Fibroblast of lung (primary cell): ENCODE results near the gene VPS13D. TPM values are rescaled to one million over a fixed set of nuclear protein-coding genes. Genes with fewer than 3 reads are reported as not detected.

Source experiments
- DNase-seq, 2 donors: peaks; one replicate each; pipeline versions ENCODE4 v3.0.0 to v3.0.0-alpha.2; 2010; ENCODE audit warnings: low read depth in 2 of 2
- H2AFZ ChIP-seq: 2 replicates; pipeline ENCODE4 v1.5.1; 2012; ENCODE audit warnings: low read length, control low read depth, inconsistent platforms
- H3K27ac ChIP-seq: 2 replicates; pipeline ENCODE4 v1.5.1; 2011; ENCODE audit warnings: low read length, control low read depth; ENCODE audit not compliant: insufficient read depth
- H3K27me3 ChIP-seq: 2 replicates; pipeline ENCODE4 v1.5.1; 2011; ENCODE audit warnings: mild to moderate bottlenecking, low read length; ENCODE audit not compliant: control insufficient read depth, insufficient read depth
- H3K36me3 ChIP-seq: 2 replicates; pipeline ENCODE4 v1.5.1; 2011; ENCODE audit warnings: low read length; ENCODE audit not compliant: control insufficient read depth, insufficient read depth
- H3K4me1 ChIP-seq: 2 replicates; pipeline ENCODE4 v1.5.1; 2011; ENCODE audit warnings: low read length; ENCODE audit not compliant: control insufficient read depth, insufficient read depth; ENCODE audit errors: extremely low read depth
- H3K4me2 ChIP-seq: 2 replicates; pipeline ENCODE4 v1.5.1; 2011; ENCODE audit warnings: low read length, control low read depth; ENCODE audit not compliant: insufficient read depth; ENCODE audit errors: extremely low read depth
- H3K4me3 ChIP-seq, 4 experiments: fragments of 200-600 bp in 1 of 4; sonication (generic) in 1 of 4; replicated peaks in 1 of 4; 2 replicates each; pipeline ENCODE4 v1.5.1; 2011 to 2016; ENCODE audit warnings: low read length in 4 of 4, low read depth in 3 of 4, mild to moderate bottlenecking in 3 of 4, control low read depth in 2 of 4, inconsistent platforms in 1 of 4, mixed read lengths in 1 of 4; ENCODE audit not compliant: insufficient read depth in 1 of 4; ENCODE audit errors: control extremely low read depth in 1 of 4
- H3K79me2 ChIP-seq: 2 replicates; pipeline ENCODE4 v1.5.1; 2012; ENCODE audit warnings: mild to moderate bottlenecking, low read length, inconsistent platforms; ENCODE audit not compliant: control insufficient read depth, insufficient read depth
- H3K9ac ChIP-seq: 2 replicates; pipeline ENCODE4 v1.5.1; 2011; ENCODE audit warnings: mild to moderate bottlenecking, low read length, control low read depth; ENCODE audit not compliant: insufficient read depth
- H3K9me3 ChIP-seq: 2 replicates; pipeline ENCODE4 v1.5.1; 2012; ENCODE audit warnings: low read depth, low read length; ENCODE audit not compliant: control insufficient read depth, insufficient read depth
- H4K20me1 ChIP-seq: 2 replicates; pipeline ENCODE4 v1.5.1; 2011; ENCODE audit warnings: low read length; ENCODE audit not compliant: control insufficient read depth, insufficient read depth; ENCODE audit errors: extremely low read depth
- CTCF ChIP-seq, 2 donors: IDR thresholded peaks in 1 of 2; conservative IDR thresholded peaks in 1 of 2; 1 replicate in 1 of 2; 2 replicates in 1 of 2; pipeline ENCODE4 v1.5.1; 2011 to 2012; ENCODE audit warnings: low read length in 2 of 2, control low read depth in 1 of 2, inconsistent platforms in 1 of 2, low read depth in 1 of 2, mild to moderate bottlenecking in 1 of 2
- EZH2 ChIP-seq: IDR thresholded peaks from 2 replicates; pipeline ENCODE4 v1.5.1; 2012; ENCODE audit warnings: low read length, control low read depth, mild to moderate bottlenecking; ENCODE audit errors: missing control alignments
- polyA plus RNA-seq, 2 donors: library from polyadenylated mRNA; depleted of rRNA in 1 of 2; stranded (reverse) in 1 of 2; unstranded in 1 of 2; fragments of >200 nt; gene quantifications; 2 replicates each; pipeline ENCODE4 v1.2.1, GENCODE V29; 2011 to 2012; ENCODE audit warnings: missing spikeins in 1 of 2
- total RNA-seq: library from RNA; depleted of rRNA; stranded (reverse); fragments of >200 nt; gene quantifications from 2 replicates; pipeline ENCODE4 v1.2.1, GENCODE V29; 2014

The VPS13D gene
- total and polyA plus RNA-seq, 2 donors (not counting 1 experiment from before 2014, with no cell fraction given) = 14.6 to 40.0 TPM

- TF ChIP-seq CTCF (conservative IDR thresholded peaks at IDR 0.05 in 1 of 2, IDR thresholded peaks at IDR 0.05 in 1 of 2; ENCODE audit: low read depth in 1 of 2, low read length in 2 of 2) (peak; percentile 47 to 62), EZH2 (no peak)
- Histone ChIP-seq H3K27ac (no peak overlapping the region), H3K79me2 (no peaks in the 10 kb centered on the region), H4K20me1 (no peaks in the 10 kb centered on the region), H3K9me3 (no peaks in the 10 kb centered on the region), H3K27me3 (no peaks in the 10 kb centered on the region), H3K4me2 (no peak overlapping the region), H3K9ac (no peak overlapping the region), H3K36me3 (peaks cover 18% of the 10 kb centered on the region), H3K4me1 (no peaks in the 10 kb centered on the region), H3K4me3 (no peak overlapping the region), H2AFZ (no peak overlapping the region)
- peak; percentile 19 to 67 for DNase-seq
These were observed 46.4 kb downstream of the VPS13D start for GRCh38 chr1:12276225-12276624.

GRCh38 chr1:12279003-12279402, 49.2 kb downstream of the VPS13D start:
- Histone ChIP-seq H3K9me3 (no peaks in the 10 kb centered on the region), H3K36me3 (peaks cover 20% of the 10 kb centered on the region), H3K27me3 (no peaks in the 10 kb centered on the region), H3K9ac (no peak overlapping the region), H2AFZ (no peak overlapping the region), H3K4me3 (no peak overlapping the region), H3K79me2 (no peaks in the 10 kb centered on the region), H3K4me1 (no peaks in the 10 kb centered on the region), H4K20me1 (no peaks in the 10 kb centered on the region), H3K27ac (no peak overlapping the region), H3K4me2 (no peak overlapping the region)
- DNase-seq = no peak
- no peak for TF ChIP-seq CTCF (conservative IDR thresholded peaks at IDR 0.05 in 1 of 2, IDR thresholded peaks at IDR 0.05 in 1 of 2; ENCODE audit: low read depth in 1 of 2, low read length in 2 of 2)
- no peak for TF ChIP-seq EZH2

- no peaks in the 10 kb centered on the region for H3K9me3 ChIP-seq
- H3K27ac ChIP-seq = no peak overlapping the region
- no peak overlapping the region for H3K4me3 ChIP-seq
- no peaks in the 10 kb centered on the region for H3K79me2 ChIP-seq
- no peaks in the 10 kb centered on the region for H4K20me1 ChIP-seq
- H3K4me2 ChIP-seq = no peak overlapping the region
- no peaks in the 10 kb centered on the region for H3K4me1 ChIP-seq
- DNase-seq = no peak
- no peak overlapping the region for H3K9ac ChIP-seq
- H3K36me3 ChIP-seq = peaks cover 26% of the 10 kb centered on the region
- TF ChIP-seq EZH2 (no peak), CTCF (conservative IDR thresholded peaks at IDR 0.05 in 1 of 2, IDR thresholded peaks at IDR 0.05 in 1 of 2; ENCODE audit: low read depth in 1 of 2, low read length in 2 of 2) (no peak)
- no peak overlapping the region for H2AFZ ChIP-seq
- no peaks in the 10 kb centered on the region for H3K27me3 ChIP-seq
These were observed 50.1 kb downstream of the VPS13D start for GRCh38 chr1:12279728-12280464.
